ENCODE results near the gene UVSSA. TPM values are rescaled to one million over a fixed set of nuclear protein-coding genes. Genes with fewer than 3 reads are reported as not detected.
"Not testable (repeated sequence)": the region's sequence is repeated elsewhere in the genome, so short reads cannot be mapped to it uniquely, and the experiment has no call there.

Gene UVSSA
- total RNA-seq, 1 experiment from 2014 or later: 7.1 TPM

- no peak for DNase-seq (ENCODE audit: low read depth)
Observed at GRCh38 chr4:1416051-1416947, 69.3 kb downstream of the UVSSA start.

GRCh38 chr4:1416948-1417260 is 69.9 kb downstream of the UVSSA start:
- no peak for DNase-seq (ENCODE audit: low read depth)

GRCh38 chr4:1417522-1418390 is 70.7 kb downstream of the UVSSA start:
- no peak for DNase-seq (ENCODE audit: low read depth)

GRCh38 chr4:1418494-1419285 is 71.7 kb downstream of the UVSSA start:
- no peak for DNase-seq (ENCODE audit: low read depth)

GRCh38 chr4:1419708-1420107 is 72.7 kb downstream of the UVSSA start:
- no peak for DNase-seq (ENCODE audit: low read depth)

- DNase-seq (ENCODE audit: low read depth): no peak
Observed at GRCh38 chr4:1421657-1422056, 74.6 kb downstream of the UVSSA start.

- no peak for DNase-seq (ENCODE audit: low read depth)
Observed at GRCh38 chr4:1427010-1427409, 80.0 kb downstream of the UVSSA start.

GRCh38 chr4:1443688-1444172 is 96.7 kb downstream of the UVSSA start:
- DNase-seq (ENCODE audit: low read depth): not testable (repeated sequence)

Other genes with a start within 250 kb of the UVSSA start
- gene RNF212, start 233.6 kb upstream of the UVSSA start, total RNA-seq (2014; rRNA removed; shearing (Covaris generic)): not detected in 2 replicates
- 0.20 TPM in 1 of 2 replicates, not detected in the other for gene SPON2, start 174.6 kb upstream of the UVSSA start, total RNA-seq (2014; rRNA removed; shearing (Covaris generic))
- 205 and 256 TPM in 2 replicates for gene CTBP1, start 98.1 kb upstream of the UVSSA start, total RNA-seq (2014; rRNA removed; shearing (Covaris generic))
- gene MAEA, start 57.3 kb upstream of the UVSSA start, total RNA-seq (2014; rRNA removed; shearing (Covaris generic)): 97.3 and 124 TPM in 2 replicates
- gene NKX1-1, start 59.2 kb downstream of the UVSSA start, total RNA-seq (2014; rRNA removed; shearing (Covaris generic)): not detected in 2 replicates